ENCODE measurements around the gene CELF3.
"Not testable (repeated sequence)": the region's sequence is repeated elsewhere in the genome, so short reads cannot be mapped to it uniquely, and the experiment has no call there.

Gene CELF3

DNA sequence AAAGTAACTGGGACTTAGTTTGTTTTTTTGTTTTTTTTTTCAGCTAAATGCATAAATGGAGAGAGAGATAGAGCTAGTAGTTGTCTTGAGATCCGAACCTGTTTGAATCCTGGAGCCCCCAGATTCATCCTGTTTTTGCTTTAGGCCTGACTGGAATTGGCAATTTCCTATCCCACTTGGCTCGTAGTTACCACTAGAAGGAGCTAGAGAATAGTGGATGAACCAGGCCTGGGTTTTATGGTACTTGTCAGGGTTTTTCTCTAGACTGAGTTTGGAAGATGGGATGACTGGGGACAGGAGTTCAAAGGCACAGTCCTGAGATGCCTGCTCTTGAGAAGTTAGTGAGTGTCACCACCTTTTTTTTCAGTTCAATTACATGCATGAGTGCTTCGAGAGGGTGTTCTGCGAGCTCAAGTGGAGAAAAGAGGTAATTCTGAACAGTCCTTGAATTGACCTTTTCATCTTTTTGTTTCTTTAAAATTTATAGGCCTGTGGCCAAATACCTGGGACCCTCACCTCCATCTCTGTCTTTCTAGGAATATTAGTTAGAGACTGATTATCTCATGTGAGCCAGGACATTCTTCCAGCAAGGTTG lies 23.4 kb downstream of the CELF3 start:
- no peak for DNase-seq

DNA sequence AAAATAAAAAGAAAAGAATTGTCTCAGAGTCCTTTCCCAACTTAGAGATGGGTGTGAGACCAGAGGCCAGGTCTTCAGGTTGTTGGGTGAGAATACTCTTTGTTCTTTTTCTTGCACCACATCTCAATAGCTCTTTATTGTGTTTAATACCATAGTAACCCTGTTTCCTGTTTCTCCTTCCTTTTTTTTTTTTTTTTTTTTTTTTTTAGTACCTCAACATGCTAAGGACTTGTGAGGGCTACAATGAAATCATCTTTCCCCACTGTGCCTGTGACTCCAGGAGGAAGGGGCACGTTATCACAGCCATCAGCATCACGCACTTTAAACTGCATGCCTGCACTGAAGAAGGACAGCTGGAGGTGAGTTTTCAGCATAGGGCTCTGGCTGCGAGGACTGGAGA lies 24.4 kb downstream of the CELF3 start:
- no peak for DNase-seq

GRCh38 chr1:151689494-151689893 lies 27.1 kb downstream of the CELF3 start:
- DNase-seq = no peak

GRCh38 chr1:151686561-151686960 lies 30.0 kb downstream of the CELF3 start:
- DNase-seq = no peak

- no peak for DNase-seq
These were observed 32.5 kb downstream of the CELF3 start for GRCh38 chr1:151684128-151684527.

DNA sequence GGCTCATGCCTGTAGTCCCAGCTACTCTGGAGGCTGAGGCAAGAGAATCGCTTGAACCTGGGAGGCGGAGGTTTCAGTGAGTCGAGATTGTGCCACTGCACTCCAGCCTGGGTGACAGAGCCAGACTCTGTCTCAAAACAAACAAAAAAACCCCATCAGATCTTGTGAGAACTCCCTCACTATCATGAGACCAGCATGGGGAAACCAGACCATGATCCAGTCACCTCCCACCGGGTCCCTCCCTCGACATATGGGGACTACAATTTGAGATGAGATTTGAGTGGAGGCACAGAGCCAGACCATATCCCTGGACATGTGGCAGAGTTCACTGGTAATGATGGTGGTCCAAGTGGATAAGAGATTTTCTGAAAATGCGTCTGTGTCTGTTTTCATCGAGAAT lies 33.7 kb downstream of the CELF3 start:
- DNase-seq = not testable (repeated sequence)

GRCh38 chr1:151681923-151682322 lies 34.7 kb downstream of the CELF3 start:
- no peak for DNase-seq

DNA sequence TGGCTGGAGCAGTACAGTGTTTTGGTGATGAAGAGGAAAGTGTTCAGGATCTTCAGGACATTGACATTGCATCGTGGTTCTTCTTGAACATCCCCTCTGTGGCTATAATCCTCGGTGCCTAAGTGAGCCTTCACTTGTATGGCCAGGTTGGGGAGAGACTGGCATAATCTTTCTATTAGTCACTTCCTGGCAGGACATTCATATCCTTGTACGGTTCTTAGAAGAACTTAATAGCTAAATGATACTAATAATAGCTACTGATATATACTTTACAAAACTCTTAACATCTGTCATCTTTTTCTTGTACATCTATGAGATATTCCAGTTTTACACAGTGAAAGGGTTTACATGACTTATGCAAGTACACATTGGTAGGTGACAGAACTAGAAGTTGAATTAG lies 35.8 kb downstream of the CELF3 start:
- DNase-seq = no peak

GRCh38 chr1:151680391-151680790 lies 36.2 kb downstream of the CELF3 start:
- no peak for DNase-seq

GRCh38 chr1:151673407-151673806 lies 43.2 kb downstream of the CELF3 start:
- DNase-seq = no peak

- DNase-seq = not testable (repeated sequence)
These were observed 46.4 kb downstream of the CELF3 start for GRCh38 chr1:151670036-151670675.

GRCh38 chr1:151668090-151668489 lies 48.5 kb downstream of the CELF3 start:
- DNase-seq = no peak

DNA sequence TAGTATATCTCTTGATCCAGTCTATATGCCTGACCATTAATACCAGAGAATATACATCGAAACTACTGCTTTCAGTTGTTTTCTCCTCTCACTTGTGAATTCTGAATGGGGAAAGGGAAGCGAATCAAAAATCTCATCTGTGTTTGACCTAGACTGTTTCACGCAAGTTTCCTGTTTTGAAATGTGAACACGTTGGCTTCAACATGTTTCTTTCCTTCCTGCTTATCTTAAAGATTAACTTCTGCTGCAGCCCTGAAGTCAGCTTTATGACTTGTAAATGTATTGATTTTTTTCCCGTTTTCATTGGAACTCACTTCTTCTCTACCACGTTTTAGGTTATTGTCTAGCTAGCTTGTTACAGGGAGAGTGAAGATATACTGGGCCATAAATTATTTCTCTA lies 54.9 kb downstream of the CELF3 start:
- DNase-seq = no peak

DNA sequence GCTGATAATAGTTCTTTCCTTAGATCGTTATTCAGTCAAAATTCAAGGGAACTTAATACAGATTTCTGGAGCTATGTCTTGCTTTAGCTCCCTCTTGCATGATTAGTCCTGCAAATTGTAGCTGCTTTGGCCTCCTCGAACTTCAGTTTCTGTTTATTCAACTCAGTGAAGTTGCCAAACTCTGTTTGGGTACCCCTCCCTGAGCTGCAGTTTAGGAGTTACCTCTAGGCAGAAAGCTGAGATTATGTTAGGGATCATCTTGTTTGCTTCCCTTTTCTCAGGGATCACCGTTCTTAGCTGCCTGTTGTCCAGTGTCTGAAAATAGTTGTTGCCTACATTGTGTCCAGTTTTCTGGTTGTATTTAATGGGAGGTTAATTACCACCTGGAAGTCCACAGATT lies 61.2 kb downstream of the CELF3 start:
- DNase-seq = no peak

DNA sequence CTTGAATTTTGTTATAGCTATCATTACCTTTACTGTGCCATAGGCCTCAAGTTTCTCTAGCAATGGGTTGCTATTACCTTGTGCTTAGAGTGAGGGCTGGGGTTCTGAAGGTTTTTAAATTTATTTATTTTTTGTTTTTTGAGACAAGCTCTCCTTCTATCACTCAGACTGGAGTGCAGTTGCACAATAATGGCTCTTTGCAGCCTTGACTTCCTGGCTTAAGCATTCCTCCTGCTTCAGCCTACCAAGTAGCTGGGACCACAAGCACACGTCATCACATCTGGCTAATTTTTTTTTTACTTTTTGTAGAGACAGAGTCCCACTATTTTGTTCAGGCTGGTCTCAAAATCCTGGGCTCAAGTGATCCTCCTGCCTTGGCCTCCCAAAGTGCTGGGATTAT lies 63.2 kb downstream of the CELF3 start:
- no peak for DNase-seq

Measured in CD4-positive, alpha-beta T cell treated with Interleukin-12 subunit alpha and Interleukin-12 subunit beta, for 1 hour (primary cell).